MCF 10A (cell line): ENCODE measurements around the gene USO1. TPM values are rescaled to one million over a fixed set of nuclear protein-coding genes. Genes with fewer than 3 reads are reported as not detected.
A peak's percentile ranks its signal among the peaks of the same experiment; 100 is the strongest.

Experiments
- Bru-seq: library from RNA; stranded (reverse); fragments of 400-500 nt; gene quantifications from one replicate; lab custom pipeline; 2021; lab: Mats Ljungman, UMichigan
- BruChase-seq, 2 experiments: library from RNA; stranded (reverse); fragments of 400-500 nt; gene quantifications; one replicate each; lab custom pipeline; 2021; lab: Mats Ljungman, UMichigan
- BruUV-seq: library from RNA; stranded (reverse); fragments of 400-500 nt; replicated peaks from 2 replicates; lab custom pipeline; 2021; lab: Mats Ljungman, UMichigan
- CTCF ChIA-PET: fragments of 300-600 bp; sonication (Branson Sonifier 250); formaldehyde crosslinking; extraction: SDS; loops from one replicate; lab custom pipeline; 2021; ENCODE audit warnings: antibody characterized with exemption, inconsistent platforms; lab: Yijun Ruan, JAX
- POLR2A ChIA-PET: fragments of 300-600, 350-650 bp; sonication (Branson Sonifier 250); formaldehyde crosslinking; extraction: SDS; loops from one replicate; lab custom pipeline; 2020; ENCODE audit warnings: antibody characterized with exemption, inconsistent platforms; lab: Yijun Ruan, JAX
- DNase-seq: peaks from one replicate; pipeline ENCODE4 v3.0.0-alpha.2; 2018; ENCODE audit not compliant: unreplicated experiment
- H3K27ac Mint-ChIP-seq: one replicate; pipeline ENCODE4 v1.8.0; 2022; ENCODE audit warnings: mild to moderate bottlenecking, low read depth, mixed read lengths; ENCODE audit not compliant: unreplicated experiment
- H3K27me3 Mint-ChIP-seq: one replicate; pipeline ENCODE4 v1.8.0; 2022; ENCODE audit warnings: mixed read lengths; ENCODE audit not compliant: insufficient read depth, unreplicated experiment
- H3K36me3 Mint-ChIP-seq: one replicate; pipeline ENCODE4 v1.8.0; 2022; ENCODE audit warnings: mild to moderate bottlenecking, moderate library complexity, mixed read lengths; ENCODE audit not compliant: insufficient read depth, unreplicated experiment
- H3K4me1 Mint-ChIP-seq: one replicate; pipeline ENCODE4 v1.8.0; 2022; ENCODE audit warnings: mixed read lengths; ENCODE audit not compliant: insufficient read depth, unreplicated experiment
- H3K4me3 Mint-ChIP-seq: one replicate; pipeline ENCODE4 v1.8.0; 2022; ENCODE audit warnings: mild to moderate bottlenecking, moderate library complexity, mixed read lengths; ENCODE audit not compliant: unreplicated experiment
- H3K9me3 Mint-ChIP-seq: one replicate; pipeline ENCODE4 v1.8.0; 2022; ENCODE audit warnings: mixed read lengths; ENCODE audit not compliant: unreplicated experiment
- intact Hi-C: fragments of 100-400 bp; cut with micrococcal nuclease; formaldehyde crosslinking; loops from 2 replicates; pipeline ENCODE4 v1.14.1; 2022
- long read RNA-seq: library from polyadenylated mRNA; stranded (forward); transcript quantifications from one replicate; pipeline ENCODE4 v2.0.0, GENCODE V29; 2022
- total RNA-seq: library from RNA; stranded (reverse); gene quantifications from 2 replicates; pipeline ENCODE4 v1.2.3, GENCODE V29; 2022
- TF ChIP-seq, protein P1 (sequence below): fragments of 200-600 bp; IDR thresholded peaks from one replicate; pipeline ENCODE4 v1.8.0; 2022; ENCODE audit warnings: antibody characterized with exemption, mild to moderate bottlenecking; ENCODE audit not compliant: unreplicated experiment

Gene USO1
- total RNA-seq (105 and 108 TPM in 2 replicates), Bru-seq, nascent RNA (percentile 90 among the genes with signal in this experiment), BruChase-seq, experiment 1, labeled RNA remaining after a 6-hour chase (percentile 94 among the genes with signal in this experiment), BruChase-seq, experiment 2, labeled RNA remaining after a 2-hour chase (percentile 94 among the genes with signal in this experiment)
- long read RNA-seq, full-length matches to known transcripts, result 200 of 368 reads
- long read RNA-seq, partial matches to known transcripts, result 12 of 368 reads
- long read RNA-seq, other reads (novel, unspliced or antisense), result 156 of 368 reads

DNA sequence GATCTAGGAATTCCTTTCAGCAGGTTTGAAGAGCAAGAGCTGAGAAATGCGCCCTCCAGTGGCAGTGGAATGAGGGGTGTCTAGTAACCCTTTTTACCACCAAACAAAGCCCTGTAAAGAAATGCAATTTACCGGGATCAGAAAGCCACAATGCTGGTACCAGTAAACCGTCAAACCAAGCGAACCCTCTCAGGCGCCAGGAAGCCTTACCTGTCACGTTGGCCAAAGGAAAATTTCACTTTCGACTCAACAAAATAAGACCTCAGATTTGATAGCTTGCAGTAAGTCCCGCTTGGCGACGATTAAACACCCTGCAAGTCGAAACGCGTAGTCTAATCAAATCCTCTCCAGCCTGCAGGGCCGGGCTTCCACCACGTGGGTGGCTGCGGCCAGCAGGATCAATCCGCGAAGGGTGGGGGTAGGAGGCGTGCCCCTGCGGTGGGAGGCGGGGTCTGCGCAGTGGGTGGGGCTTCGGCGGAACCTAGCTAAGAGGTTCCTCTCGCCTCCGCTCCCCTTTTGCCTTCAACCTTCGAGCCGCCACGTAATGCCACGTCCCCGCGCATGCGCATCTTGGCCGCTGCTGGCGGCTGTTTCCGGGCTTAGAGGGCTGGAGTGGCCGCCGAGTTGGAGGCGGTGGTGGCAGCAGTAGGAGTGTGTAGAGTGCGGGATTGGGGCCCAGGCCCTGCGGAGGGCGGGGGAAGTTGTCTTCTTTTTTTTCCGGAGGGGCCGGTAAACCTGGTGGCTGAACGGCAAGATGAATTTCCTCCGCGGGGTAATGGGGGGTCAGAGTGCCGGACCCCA lies at the start of gene USO1:
Gene USO1 (plus strand): TSS at position 512 of the 801 bp plus-strand sequence. CDS start 243 bp downstream, at position 755.
- Mint-ChIP-seq H3K27me3 (no peaks in the 10 kb centered on the region), H3K4me3 (peak within 1 kb of the TSS; percentile 100), H3K36me3 (peaks cover 18% of the 10 kb centered on the region), H3K4me1 (peaks cover 32% of the 10 kb centered on the region), H3K27ac (peak within 1 kb of the TSS; percentile 100), H3K9me3 (no peaks in the 10 kb centered on the region)
- POLR2A ChIA-PET, result interaction anchor here (0.7 to 8.3 kb wide), 47 partner anchors 8 to 1282 kb away, joined by 3 to 375 read pairs (median 4); partner anchors contain the start of genes G3BP2, ODAPH, RCHY1 and THAP6
- BruUV-seq, result no TSS peak
- peak; percentile 98 for DNase-seq
- intact Hi-C loops, result loop anchor here (1.0 kb wide), 3 partner anchors 51 to 124 kb away; partner anchors contain the start of gene G3BP2
- CTCF ChIA-PET, result interaction anchor here (0.6 to 6.4 kb wide), 30 partner anchors 9 to 1874 kb away, joined by 3 to 57 read pairs (median 4); partner anchors contain the start of genes G3BP2 and ODAPH
- TF ChIP-seq, protein P1, sequence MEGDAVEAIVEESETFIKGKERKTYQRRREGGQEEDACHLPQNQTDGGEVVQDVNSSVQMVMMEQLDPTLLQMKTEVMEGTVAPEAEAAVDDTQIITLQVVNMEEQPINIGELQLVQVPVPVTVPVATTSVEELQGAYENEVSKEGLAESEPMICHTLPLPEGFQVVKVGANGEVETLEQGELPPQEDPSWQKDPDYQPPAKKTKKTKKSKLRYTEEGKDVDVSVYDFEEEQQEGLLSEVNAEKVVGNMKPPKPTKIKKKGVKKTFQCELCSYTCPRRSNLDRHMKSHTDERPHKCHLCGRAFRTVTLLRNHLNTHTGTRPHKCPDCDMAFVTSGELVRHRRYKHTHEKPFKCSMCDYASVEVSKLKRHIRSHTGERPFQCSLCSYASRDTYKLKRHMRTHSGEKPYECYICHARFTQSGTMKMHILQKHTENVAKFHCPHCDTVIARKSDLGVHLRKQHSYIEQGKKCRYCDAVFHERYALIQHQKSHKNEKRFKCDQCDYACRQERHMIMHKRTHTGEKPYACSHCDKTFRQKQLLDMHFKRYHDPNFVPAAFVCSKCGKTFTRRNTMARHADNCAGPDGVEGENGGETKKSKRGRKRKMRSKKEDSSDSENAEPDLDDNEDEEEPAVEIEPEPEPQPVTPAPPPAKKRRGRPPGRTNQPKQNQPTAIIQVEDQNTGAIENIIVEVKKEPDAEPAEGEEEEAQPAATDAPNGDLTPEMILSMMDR, result peak; percentile 59

DNA sequence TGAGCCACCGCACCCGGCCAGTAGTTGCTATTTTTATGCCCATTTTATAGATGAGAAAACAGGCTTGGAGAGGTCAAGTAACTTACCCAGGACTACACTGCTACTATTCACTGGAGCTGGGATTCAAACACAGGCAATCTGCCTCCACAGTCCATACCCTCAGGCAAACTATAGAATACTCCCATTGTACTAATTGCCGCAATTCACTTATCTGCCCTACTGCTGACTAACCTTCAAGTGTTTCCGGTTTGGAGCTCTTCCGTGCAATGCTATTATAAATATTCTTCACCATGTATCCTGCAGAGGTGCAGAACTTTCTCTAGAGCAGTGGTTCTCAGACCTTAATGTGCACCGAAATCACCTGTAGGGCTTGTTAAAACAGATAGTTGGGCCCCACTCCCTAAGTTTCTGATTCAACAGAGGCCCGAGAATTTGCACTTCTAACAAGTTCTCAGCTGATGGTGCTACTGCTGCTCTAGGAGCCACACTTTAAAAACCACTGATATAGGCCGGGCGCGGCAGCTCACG lies 49.3 kb upstream of the USO1 start:
- POLR2A ChIA-PET, result interaction anchor here (1.1 to 9.1 kb wide), 6 partner anchors 9 to 161 kb away, joined by 3 to 375 read pairs (median 4); partner anchors contain the start of genes RCHY1, THAP6 and USO1
- Mint-ChIP-seq H3K4me3 (no peak overlapping the region), H3K27me3 (no peaks in the 10 kb centered on the region), H3K4me1 (peaks cover 13% of the 10 kb centered on the region), H3K9me3 (no peaks in the 10 kb centered on the region), H3K27ac (no peak overlapping the region), H3K36me3 (peaks cover 8% of the 10 kb centered on the region)
- TF ChIP-seq, protein P1, result no peak
- CTCF ChIA-PET, result interaction anchor here (0.6 to 1.3 kb wide), 2 partner anchors 17 to 49 kb away, joined by 3 to 8 read pairs; partner anchors contain the start of gene USO1
- no TSS peak for BruUV-seq
- DNase-seq, result no peak
- intact Hi-C loops, result no loop called here

DNA sequence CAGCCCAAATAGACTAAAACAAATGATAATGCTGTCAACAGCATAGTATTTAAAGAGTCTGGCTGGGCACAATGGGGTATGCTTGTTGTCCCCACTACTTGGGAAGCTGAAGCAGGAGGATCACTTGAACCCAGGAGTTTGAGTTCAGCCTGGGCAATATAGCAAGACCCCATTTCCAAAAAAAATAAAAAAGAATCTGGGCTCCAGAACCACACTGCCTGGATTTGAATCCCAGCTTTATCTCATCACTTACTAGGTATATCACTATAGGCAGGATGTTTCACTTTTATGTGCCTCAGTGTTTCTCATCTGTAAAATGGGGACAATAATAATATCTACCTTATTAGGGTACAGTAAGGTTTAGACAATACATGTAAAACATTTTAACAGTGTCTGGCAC lies 45.9 kb upstream of the USO1 start:
- TF ChIP-seq, protein P1, result no peak
- Mint-ChIP-seq H3K27ac (no peak overlapping the region), H3K4me3 (no peak overlapping the region), H3K27me3 (no peaks in the 10 kb centered on the region), H3K4me1 (no peaks in the 10 kb centered on the region), H3K36me3 (peaks cover 2% of the 10 kb centered on the region), H3K9me3 (no peaks in the 10 kb centered on the region)
- DNase-seq, result no peak
- ChIA-PET POLR2A (no interaction called here), CTCF (no interaction called here)
- intact Hi-C loops, result no loop called here
- BruUV-seq, result no TSS peak
